BE2C (cell line): ENCODE data around the gene BAZ1A.

Experiments used
- DNase-seq: peaks from one replicate; pipeline ENCODE4 v3.0.0-alpha.2; 2020
- H3K27me3 ChIP-seq: fragments of 250-450 bp; sonication (Bioruptor Pico); 2 replicates; pipeline ENCODE4 v1.5.1; 2020; ENCODE audit warnings: mild to moderate bottlenecking
- H3K36me3 ChIP-seq: fragments of 250-450 bp; sonication (Bioruptor Pico); 2 replicates; pipeline ENCODE4 v1.5.1; 2020; ENCODE audit warnings: mild to moderate bottlenecking
- H3K4me1 ChIP-seq: fragments of 250-450 bp; sonication (Bioruptor Pico); 2 replicates; pipeline ENCODE4 v1.5.1; 2020
- H3K4me3 ChIP-seq: 2 replicates; pipeline ENCODE4 v1.5.1; 2011; ENCODE audit warnings: low read depth, low read length
- H3K9me3 ChIP-seq: fragments of 250-450 bp; sonication (Bioruptor Pico); 2 replicates; pipeline ENCODE4 v1.5.1; 2020
- TF ChIP-seq, protein P1 (sequence below): IDR thresholded peaks from 2 replicates; pipeline ENCODE4 v1.5.1; 2012; ENCODE audit warnings: mild to moderate bottlenecking, low read depth, low read length

The BAZ1A gene

GRCh38 chr14:34715127-34715863 is 159.9 kb downstream of the BAZ1A start:
- no peaks in the 10 kb centered on the region for H3K9me3 ChIP-seq
- TF ChIP-seq, protein P1, sequence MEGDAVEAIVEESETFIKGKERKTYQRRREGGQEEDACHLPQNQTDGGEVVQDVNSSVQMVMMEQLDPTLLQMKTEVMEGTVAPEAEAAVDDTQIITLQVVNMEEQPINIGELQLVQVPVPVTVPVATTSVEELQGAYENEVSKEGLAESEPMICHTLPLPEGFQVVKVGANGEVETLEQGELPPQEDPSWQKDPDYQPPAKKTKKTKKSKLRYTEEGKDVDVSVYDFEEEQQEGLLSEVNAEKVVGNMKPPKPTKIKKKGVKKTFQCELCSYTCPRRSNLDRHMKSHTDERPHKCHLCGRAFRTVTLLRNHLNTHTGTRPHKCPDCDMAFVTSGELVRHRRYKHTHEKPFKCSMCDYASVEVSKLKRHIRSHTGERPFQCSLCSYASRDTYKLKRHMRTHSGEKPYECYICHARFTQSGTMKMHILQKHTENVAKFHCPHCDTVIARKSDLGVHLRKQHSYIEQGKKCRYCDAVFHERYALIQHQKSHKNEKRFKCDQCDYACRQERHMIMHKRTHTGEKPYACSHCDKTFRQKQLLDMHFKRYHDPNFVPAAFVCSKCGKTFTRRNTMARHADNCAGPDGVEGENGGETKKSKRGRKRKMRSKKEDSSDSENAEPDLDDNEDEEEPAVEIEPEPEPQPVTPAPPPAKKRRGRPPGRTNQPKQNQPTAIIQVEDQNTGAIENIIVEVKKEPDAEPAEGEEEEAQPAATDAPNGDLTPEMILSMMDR = no peak
- H3K36me3 ChIP-seq = peaks cover 5% of the 10 kb centered on the region
- no peak for DNase-seq
- H3K4me1 ChIP-seq = peaks cover 14% of the 10 kb centered on the region
- peak overlapping the region; percentile 97 for H3K4me3 ChIP-seq
- H3K27me3 ChIP-seq = no peaks in the 10 kb centered on the region

GRCh38 chr14:34714320-34715126 is 160.6 kb downstream of the BAZ1A start, which contains the start of gene CFL2:
TSS of gene CFL2 (minus strand) at chr14:34714593. CDS start at chr14:34714540, 53 bp downstream.
- peak; percentile 95 for DNase-seq
- H3K36me3 ChIP-seq = peaks cover 5% of the 10 kb centered on the region
- no peaks in the 10 kb centered on the region for H3K27me3 ChIP-seq
- H3K9me3 ChIP-seq = no peaks in the 10 kb centered on the region
- TF ChIP-seq, protein P1 = no peak
- peaks cover 18% of the 10 kb centered on the region for H3K4me1 ChIP-seq
- peak within 1 kb of the TSS; percentile 97 for H3K4me3 ChIP-seq

DNA sequence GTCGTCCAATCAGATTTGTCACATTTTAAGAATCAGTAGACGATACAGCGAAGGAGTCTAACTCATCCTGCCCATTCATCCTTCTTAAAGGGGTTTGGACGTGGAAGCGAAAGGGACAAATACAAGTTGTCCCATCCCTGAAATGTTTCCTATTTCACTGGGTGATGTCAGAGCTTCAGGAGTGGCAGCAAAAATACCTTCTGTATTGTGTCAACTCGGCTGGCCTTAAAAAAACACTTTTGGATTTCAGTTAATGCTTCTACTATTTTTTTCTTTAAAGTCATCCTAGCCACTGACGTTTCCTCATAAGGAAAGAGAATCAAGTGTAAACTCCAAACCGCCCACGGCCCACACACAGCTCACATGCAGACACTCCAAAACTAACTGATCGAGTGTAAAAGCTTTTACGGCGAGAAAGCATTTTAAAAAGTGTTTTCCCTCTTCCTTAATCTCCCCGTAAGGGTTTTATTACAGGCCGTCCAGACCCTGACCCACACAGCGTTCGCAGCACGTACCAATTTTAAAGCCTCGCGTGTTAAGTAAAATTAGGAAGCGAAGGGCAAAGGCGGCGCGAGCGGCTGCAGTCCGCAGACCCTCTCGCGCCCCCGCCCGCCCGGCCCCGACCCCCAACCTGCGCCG is 161.4 kb downstream of the BAZ1A start:
- peak overlapping the region; percentile 97 for H3K4me3 ChIP-seq
- DNase-seq = no peak
- peaks cover 5% of the 10 kb centered on the region for H3K36me3 ChIP-seq
- H3K9me3 ChIP-seq = no peaks in the 10 kb centered on the region
- H3K4me1 ChIP-seq = peaks cover 18% of the 10 kb centered on the region
- TF ChIP-seq, protein P1 = no peak
- no peaks in the 10 kb centered on the region for H3K27me3 ChIP-seq

DNA sequence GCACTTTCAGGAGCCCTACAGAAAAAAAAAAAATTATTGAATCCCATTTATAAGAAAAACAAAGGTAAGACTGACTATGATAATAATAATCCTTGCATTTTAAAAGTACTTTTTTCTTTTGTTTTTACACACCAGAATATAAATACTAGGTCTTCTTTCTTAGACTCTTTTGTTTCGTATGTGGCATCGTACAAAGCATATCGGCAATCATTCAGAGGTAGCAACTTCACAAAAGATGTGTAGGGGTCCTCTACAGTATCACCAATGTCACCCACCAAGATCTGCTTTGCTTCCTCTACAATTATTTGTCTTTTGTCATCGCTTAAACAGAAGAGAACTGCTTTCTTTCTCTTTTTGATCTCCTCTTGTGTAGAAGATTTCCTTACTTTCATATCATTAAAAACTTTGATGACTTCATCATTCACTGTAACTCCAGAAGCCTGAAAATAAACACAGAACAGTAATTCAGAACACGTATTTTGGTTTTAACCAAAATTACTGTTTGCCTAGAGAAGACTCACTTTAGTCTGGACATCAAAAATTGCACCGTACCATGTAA is 162.0 kb downstream of the BAZ1A start:
- Histone ChIP-seq H3K4me3 (peak overlapping the region; percentile 97), H3K9me3 (no peaks in the 10 kb centered on the region), H3K4me1 (peaks cover 18% of the 10 kb centered on the region), H3K27me3 (no peaks in the 10 kb centered on the region), H3K36me3 (peaks cover 5% of the 10 kb centered on the region)
- no peak for DNase-seq
- TF ChIP-seq, protein P1 = no peak

- Histone ChIP-seq H3K4me3 (peak overlapping the region; percentile 97), H3K4me1 (peaks cover 18% of the 10 kb centered on the region)
These were observed 163.1 kb downstream of the BAZ1A start for GRCh38 chr14:34711796-34712712.

More at GRCh38 chr14:34711796-34712712, 163.1 kb downstream of the BAZ1A start:
- TF ChIP-seq, protein P1 = no peak
- Histone ChIP-seq H3K27me3 (no peaks in the 10 kb centered on the region), H3K36me3 (peaks cover 5% of the 10 kb centered on the region), H3K9me3 (no peaks in the 10 kb centered on the region)
- DNase-seq = no peak
